CD4-positive, CD25-positive, alpha-beta regulatory T cell (primary cell): ENCODE measurements around the gene CAMSAP1. TPM values are rescaled to one million over a fixed set of nuclear protein-coding genes. Genes with fewer than 3 reads are reported as not detected.

Experiments
- ATAC-seq, 2 donors: fragments of 150-1000 bp; cut with Tn5 transposase; one replicate each; pipeline ENCODE4 v1.10.0; 2021; ENCODE audit warnings: low read depth in 2 of 2, moderate number of reproducible peaks in 2 of 2, moderate library complexity in 1 of 2
- DNase-seq, 3 donors: peaks; one replicate each; pipeline versions ENCODE4 v3.0.0 to v3.0.0-alpha.2; 2012 to 2022; ENCODE audit warnings: mixed read lengths in 1 of 3
- H3K27ac ChIP-seq: one replicate; pipeline ENCODE4 v1.7.0; 2013; ENCODE audit warnings: mild to moderate bottlenecking, low read length; ENCODE audit not compliant: insufficient read depth, poor library complexity, severe bottlenecking
- H3K27me3 ChIP-seq: one replicate; pipeline ENCODE4 v1.7.0; 2013; ENCODE audit warnings: low read length; ENCODE audit not compliant: control insufficient read depth, insufficient read depth
- H3K36me3 ChIP-seq: one replicate; pipeline ENCODE4 v1.7.0; 2013; ENCODE audit warnings: mild to moderate bottlenecking, low read length, moderate library complexity; ENCODE audit not compliant: control insufficient read depth, insufficient read depth
- H3K4me1 ChIP-seq: 2 replicates; pipeline ENCODE4 v1.7.0; 2013; ENCODE audit warnings: mild to moderate bottlenecking, low read length; ENCODE audit not compliant: insufficient read depth, control insufficient read depth, poor library complexity, severe bottlenecking
- H3K4me3 ChIP-seq: one replicate; pipeline ENCODE4 v1.7.0; 2013; ENCODE audit warnings: low read depth, mild to moderate bottlenecking, low read length, moderate library complexity
- H3K9me3 ChIP-seq, 2 experiments: 1 replicate in 1 of 2; 2 replicates in 1 of 2; pipeline ENCODE4 v1.7.0; 2013; ENCODE audit warnings: low read length in 2 of 2, mild to moderate bottlenecking in 1 of 2, moderate library complexity in 1 of 2; ENCODE audit not compliant: control insufficient read depth in 2 of 2
- H3K27ac Mint-ChIP-seq, 3 donors: one replicate each; pipeline ENCODE4 v1.8.0; 2020 to 2022; ENCODE audit warnings: mild to moderate bottlenecking in 3 of 3, mixed read lengths in 3 of 3, moderate library complexity in 2 of 3
- H3K27me3 Mint-ChIP-seq: one replicate; pipeline ENCODE4 v1.8.0; 2022; ENCODE audit warnings: mild to moderate bottlenecking, mixed read lengths
- H3K36me3 Mint-ChIP-seq: one replicate; pipeline ENCODE4 v1.8.0; 2020; ENCODE audit warnings: mixed read lengths
- H3K4me1 Mint-ChIP-seq, 4 donors: one replicate each; pipeline ENCODE4 v1.8.0; 2020 to 2022; ENCODE audit warnings: mixed read lengths in 4 of 4, mild to moderate bottlenecking in 1 of 4
- H3K4me3 Mint-ChIP-seq, 4 donors: one replicate each; pipeline ENCODE4 v1.8.0; 2020 to 2022; ENCODE audit warnings: mild to moderate bottlenecking in 4 of 4, mixed read lengths in 4 of 4, moderate library complexity in 3 of 4
- H3K9me3 Mint-ChIP-seq, 7 donors: one replicate each; pipeline ENCODE4 v1.8.0; 2020 to 2022; ENCODE audit warnings: mixed read lengths in 7 of 7, mild to moderate bottlenecking in 3 of 7, moderate library complexity in 2 of 7
- polyA plus RNA-seq, 4 donors: library from polyadenylated mRNA; unstranded; fragments of 300-500 nt; fragmentation: Illumina TruSeq; gene quantifications; one replicate each; pipeline ENCODE4 v1.2.3, GENCODE V29; 2021
- total RNA-seq: library from RNA; stranded (reverse); gene quantifications from one replicate; pipeline ENCODE4 v1.2.3, GENCODE V29; 2022

The CAMSAP1 gene
- total and polyA plus RNA-seq, 5 donors from 2014 or later, result 0.67 to 31.6 (median 2.0) TPM

DNA sequence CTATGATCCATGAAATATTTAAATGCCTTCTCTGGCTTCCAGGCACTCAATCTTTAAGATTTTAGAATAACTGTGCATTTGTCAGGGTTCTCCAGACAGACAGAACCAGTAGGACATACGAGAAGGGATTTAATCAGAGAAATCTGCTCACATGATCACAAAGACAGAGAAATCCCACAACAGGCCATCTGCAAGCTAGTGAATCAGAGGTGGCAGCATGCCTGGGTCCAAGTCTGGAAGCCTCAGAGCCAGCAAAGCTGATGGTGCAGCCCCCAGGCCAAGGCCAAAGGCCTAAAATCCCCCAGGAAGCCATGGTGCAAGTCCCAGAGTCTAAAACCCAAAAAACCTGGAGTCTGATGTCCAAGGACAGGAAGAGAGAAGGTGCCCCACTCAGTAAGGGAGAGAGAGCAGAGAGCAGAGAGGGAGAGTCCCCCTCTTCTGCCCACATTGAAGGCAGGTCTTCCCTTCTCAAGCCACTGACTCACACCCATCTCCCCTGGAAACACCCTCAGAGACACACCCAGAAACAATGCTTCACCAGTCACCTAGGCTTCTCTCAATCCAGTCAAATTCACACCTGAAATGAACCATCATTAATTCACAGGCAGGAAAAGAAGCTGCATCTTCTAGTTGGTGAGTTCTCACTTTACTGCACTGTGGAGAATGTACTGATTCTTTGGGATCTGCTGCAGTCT, 48.7 kb downstream of the CAMSAP1 start:
- no peak overlapping the region for H3K4me3 Mint-ChIP-seq
- H3K9me3 Mint-ChIP-seq, result peaks cover 0 to 1% (median 0%) of the 10 kb centered on the region in 7 donors
- ATAC-seq (no peak), DNase-seq (no peak)
- no peaks in the 10 kb centered on the region for H3K27me3 Mint-ChIP-seq
- no peaks in the 10 kb centered on the region for H3K9me3 ChIP-seq
- H3K27ac ChIP-seq, result no peak overlapping the region
- peak overlapping the region in 1 of 3 donors; percentile 42 for H3K27ac Mint-ChIP-seq
- peaks cover 32% of the 10 kb centered on the region for H3K36me3 Mint-ChIP-seq
- H3K27me3 ChIP-seq, result no peaks in the 10 kb centered on the region
- H3K4me1 ChIP-seq, result no peaks in the 10 kb centered on the region
- H3K4me1 Mint-ChIP-seq, result peaks cover 6 to 15% (median 7%) of the 10 kb centered on the region in 4 donors
- H3K4me3 ChIP-seq, result no peak overlapping the region
- peaks cover 17% of the 10 kb centered on the region for H3K36me3 ChIP-seq

DNA sequence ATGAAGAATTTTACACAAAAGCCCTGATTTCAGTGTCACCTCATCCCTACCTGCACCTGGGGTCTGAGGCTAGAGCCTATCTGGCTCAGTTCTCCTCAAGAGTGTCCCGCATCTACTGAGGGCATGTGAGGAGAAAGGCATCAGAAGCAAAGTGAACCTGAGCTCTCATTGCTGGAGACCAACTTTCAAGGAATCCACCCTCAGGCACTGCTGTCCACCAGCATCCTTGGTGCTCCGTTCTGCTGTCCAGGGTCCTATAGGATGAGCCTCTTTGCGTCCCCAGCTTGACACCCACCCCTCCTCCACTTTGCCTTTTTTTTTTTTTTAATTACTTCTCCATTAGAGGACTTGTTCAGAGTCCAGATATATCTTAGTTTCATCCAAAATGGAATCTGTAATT, 49.5 kb downstream of the CAMSAP1 start:
- peaks cover 0 to 1% (median 0%) of the 10 kb centered on the region in 7 donors for H3K9me3 Mint-ChIP-seq
- DNase-seq (no peak), ATAC-seq (no peak)
- no peak overlapping the region for H3K4me3 ChIP-seq
- peak overlapping the region in 2 of 3 donors; percentile 25 to 42 for H3K27ac Mint-ChIP-seq
- H3K27me3 Mint-ChIP-seq, result no peaks in the 10 kb centered on the region
- H3K9me3 ChIP-seq, result no peaks in the 10 kb centered on the region
- H3K4me1 ChIP-seq, result no peaks in the 10 kb centered on the region
- H3K4me3 Mint-ChIP-seq, result no peak overlapping the region
- no peaks in the 10 kb centered on the region for H3K27me3 ChIP-seq
- peaks cover 34% of the 10 kb centered on the region for H3K36me3 Mint-ChIP-seq
- no peak overlapping the region for H3K27ac ChIP-seq
- H3K4me1 Mint-ChIP-seq, result peaks cover under 1 to 10% (median 5%) of the 10 kb centered on the region in 4 donors
- H3K36me3 ChIP-seq, result peaks cover 23% of the 10 kb centered on the region

DNA sequence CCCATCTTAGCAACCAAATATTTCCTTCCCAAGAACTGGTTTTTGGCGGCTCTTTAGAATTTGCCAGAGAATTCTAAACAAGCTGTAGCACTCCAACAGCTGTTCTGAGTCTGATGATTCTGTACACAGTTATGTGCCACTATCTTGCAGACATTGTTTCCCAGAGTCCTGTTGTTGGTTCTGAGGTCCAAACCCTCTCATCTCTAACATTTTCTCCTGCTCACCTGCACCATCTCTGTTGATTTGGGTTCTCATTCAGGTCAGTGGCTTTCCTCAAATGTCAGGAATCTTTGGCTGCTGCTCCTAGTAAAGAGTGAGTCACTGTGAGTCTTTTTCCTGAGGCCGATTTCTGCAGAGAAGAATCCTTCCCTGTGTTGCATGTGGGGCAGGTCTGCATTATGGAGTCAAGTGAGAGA, 50.0 kb downstream of the CAMSAP1 start:
- peaks cover 0 to 1% (median 0%) of the 10 kb centered on the region in 7 donors for H3K9me3 Mint-ChIP-seq
- peak overlapping the region in 2 of 3 donors; percentile 25 to 61 for H3K27ac Mint-ChIP-seq
- Histone ChIP-seq H3K27me3 (no peaks in the 10 kb centered on the region), H3K27ac (no peak overlapping the region), H3K36me3 (peaks cover 25% of the 10 kb centered on the region), H3K4me1 (no peaks in the 10 kb centered on the region), H3K4me3 (no peak overlapping the region), H3K9me3 (no peaks in the 10 kb centered on the region)
- H3K4me1 Mint-ChIP-seq, result peaks cover 0 to 7% (median 2%) of the 10 kb centered on the region in 4 donors
- ATAC-seq, result no peak
- H3K4me3 Mint-ChIP-seq, result no peak overlapping the region
- no peaks in the 10 kb centered on the region for H3K27me3 Mint-ChIP-seq
- peaks cover 36% of the 10 kb centered on the region for H3K36me3 Mint-ChIP-seq
- DNase-seq, result no peak

DNA sequence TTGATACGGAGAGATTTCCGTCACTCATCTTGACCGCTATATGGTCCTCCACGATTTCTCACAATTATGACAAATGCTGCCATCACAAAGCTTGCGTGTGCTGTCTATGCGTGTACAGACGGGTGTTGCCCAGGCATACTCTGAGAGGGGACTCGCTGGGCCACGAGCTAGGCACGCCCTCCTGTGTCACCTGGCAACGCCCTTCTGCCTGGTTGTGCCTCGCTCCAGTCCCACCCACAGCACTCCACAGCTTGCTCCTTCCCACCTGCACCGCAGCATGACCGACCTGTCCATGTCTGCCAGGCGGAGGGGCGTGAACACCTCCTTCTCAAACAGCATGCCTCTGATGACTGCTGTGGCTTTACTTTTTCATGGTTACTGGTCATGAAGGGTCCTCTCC, 55.6 kb downstream of the CAMSAP1 start:
- no peaks in the 10 kb centered on the region for H3K4me1 ChIP-seq
- Mint-ChIP-seq H3K4me1 (peaks cover 0 to 20% (median 9%) of the 10 kb centered on the region in 4 donors), H3K27ac (peak overlapping the region in 2 of 3 donors; percentile 58 to 59), H3K36me3 (peaks cover 32% of the 10 kb centered on the region), H3K27me3 (no peaks in the 10 kb centered on the region), H3K9me3 (peaks cover 0 to 2% (median 0%) of the 10 kb centered on the region in 7 donors), H3K4me3 (no peak overlapping the region)
- H3K27me3 ChIP-seq, result no peaks in the 10 kb centered on the region
- DNase-seq (no peak), ATAC-seq (no peak)
- H3K27ac ChIP-seq, result no peak overlapping the region
- H3K9me3 ChIP-seq, result no peaks in the 10 kb centered on the region
- H3K36me3 ChIP-seq, result peaks cover 36% of the 10 kb centered on the region
- no peak overlapping the region for H3K4me3 ChIP-seq

DNA sequence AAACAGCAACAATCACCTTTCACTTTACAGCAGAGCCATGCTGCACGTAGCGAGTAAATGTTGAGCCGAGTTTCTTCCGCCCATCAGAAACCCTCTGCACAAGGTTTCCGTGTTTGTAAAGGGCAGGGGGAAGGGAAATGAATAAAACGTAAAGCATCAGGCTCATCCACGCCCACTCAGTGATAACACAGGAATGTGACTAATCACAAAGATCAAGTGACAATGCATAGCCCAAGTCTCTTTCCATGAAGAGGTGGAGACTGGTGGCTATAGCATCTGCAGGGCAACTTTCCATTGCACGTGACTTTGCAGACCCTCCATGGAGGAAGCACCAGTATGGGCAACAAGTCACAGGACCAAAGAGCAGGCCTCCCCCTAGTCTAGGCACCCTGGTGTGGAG, 56.6 kb downstream of the CAMSAP1 start:
- peak overlapping the region in 1 of 3 donors; percentile 52 for H3K27ac Mint-ChIP-seq
- peak in 1 of 3 donors; percentile 32 for DNase-seq

DNA sequence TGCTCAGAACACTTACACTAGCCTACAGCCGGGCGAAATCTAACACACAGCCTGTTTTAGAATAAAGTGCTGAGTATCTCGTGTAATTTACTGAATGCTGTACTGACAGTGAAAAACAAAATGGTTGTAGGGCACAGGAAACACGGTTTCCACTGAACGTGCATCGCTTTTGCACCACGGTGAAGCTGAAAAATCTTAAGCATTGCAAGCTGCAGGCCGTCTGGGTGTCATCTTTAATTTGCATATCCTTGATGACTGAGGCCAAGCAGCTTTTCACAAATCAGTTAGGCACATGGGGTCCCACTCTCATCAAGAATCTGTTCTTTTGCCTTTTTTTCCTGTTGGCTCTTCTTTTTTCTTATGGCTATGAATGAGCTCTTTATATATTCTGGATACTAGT, 58.2 kb downstream of the CAMSAP1 start:
- DNase-seq, result no peak
- Histone ChIP-seq H3K4me1 (no peaks in the 10 kb centered on the region), H3K4me3 (no peak overlapping the region), H3K27me3 (no peaks in the 10 kb centered on the region), H3K36me3 (peaks cover 31% of the 10 kb centered on the region), H3K9me3 (no peaks in the 10 kb centered on the region), H3K27ac (no peak overlapping the region)
- Mint-ChIP-seq H3K4me3 (no peak overlapping the region), H3K4me1 (peaks cover 4 to 23% (median 19%) of the 10 kb centered on the region in 4 donors), H3K9me3 (peaks cover 0 to 10% (median 2%) of the 10 kb centered on the region in 7 donors), H3K27me3 (no peaks in the 10 kb centered on the region), H3K27ac (peak overlapping the region in 1 of 3 donors; percentile 52), H3K36me3 (peaks cover 51% of the 10 kb centered on the region)
- no peak for ATAC-seq

More for the DNA sequence above, 56.6 kb downstream of the CAMSAP1 start:
- peak; percentile 37 to 56 for ATAC-seq
- Mint-ChIP-seq H3K36me3 (peaks cover 36% of the 10 kb centered on the region), H3K4me3 (peak overlapping the region in 1 of 4 donors; percentile 63), H3K27me3 (no peaks in the 10 kb centered on the region), H3K9me3 (peaks cover 0 to 2% (median 0%) of the 10 kb centered on the region in 7 donors), H3K4me1 (peaks cover 4 to 19% (median 12%) of the 10 kb centered on the region in 4 donors)
- Histone ChIP-seq H3K27me3 (no peaks in the 10 kb centered on the region), H3K4me1 (no peaks in the 10 kb centered on the region), H3K27ac (no peak overlapping the region), H3K4me3 (no peak overlapping the region), H3K36me3 (peaks cover 31% of the 10 kb centered on the region), H3K9me3 (no peaks in the 10 kb centered on the region)

DNA sequence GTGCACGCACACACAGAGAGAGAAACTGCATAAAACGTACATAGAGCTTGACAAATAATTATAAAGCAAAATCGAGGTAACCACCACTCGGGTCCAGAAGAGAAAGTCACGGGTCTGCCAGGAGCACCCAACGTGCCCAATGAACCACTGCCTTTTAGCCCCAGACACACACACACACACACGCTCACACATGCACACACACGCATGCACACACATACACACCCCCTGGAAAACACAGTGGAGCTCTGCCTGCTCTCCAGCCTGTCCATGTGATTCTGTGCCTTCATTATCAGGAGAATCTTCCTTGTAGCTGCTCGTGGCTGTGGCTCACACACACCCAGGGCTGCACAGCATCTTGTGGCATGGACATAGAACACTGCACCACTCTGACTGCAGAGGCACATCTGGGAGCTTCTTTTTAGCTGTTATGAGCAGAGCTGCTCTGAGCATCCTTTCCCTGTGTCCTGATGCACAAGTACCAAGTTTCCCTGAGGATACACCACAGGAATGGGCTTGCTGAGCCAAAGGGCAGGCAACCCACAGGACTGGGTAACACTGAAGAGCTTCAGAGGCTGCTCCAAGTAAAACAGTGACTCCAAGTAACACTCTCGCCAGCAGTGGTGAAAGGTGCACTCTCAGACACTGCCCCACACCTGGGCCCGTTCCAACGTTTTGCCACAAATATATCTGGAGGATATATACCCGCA, 58.9 kb downstream of the CAMSAP1 start:
- Mint-ChIP-seq H3K27ac (peak overlapping the region in 1 of 3 donors; percentile 71), H3K9me3 (peaks cover 0 to 13% (median 2%) of the 10 kb centered on the region in 7 donors), H3K36me3 (peaks cover 55% of the 10 kb centered on the region), H3K4me1 (peaks cover 4 to 23% (median 21%) of the 10 kb centered on the region in 4 donors), H3K4me3 (no peak overlapping the region), H3K27me3 (no peaks in the 10 kb centered on the region)
- DNase-seq (no peak), ATAC-seq (no peak)
- H3K27me3 ChIP-seq, result no peaks in the 10 kb centered on the region
- no peaks in the 10 kb centered on the region for H3K4me1 ChIP-seq
- H3K27ac ChIP-seq, result no peak overlapping the region
- no peak overlapping the region for H3K4me3 ChIP-seq
- no peaks in the 10 kb centered on the region for H3K9me3 ChIP-seq
- H3K36me3 ChIP-seq, result peaks cover 26% of the 10 kb centered on the region
